OCI-M2 (cell line): ENCODE data around the gene HDHD5.

Experiments used
- DNase-seq: peaks from one replicate; lab custom pipeline; 2025; ENCODE audit not compliant: unreplicated experiment; lab: John Stamatoyannopoulos, UW

HDHD5 gene

DNA sequence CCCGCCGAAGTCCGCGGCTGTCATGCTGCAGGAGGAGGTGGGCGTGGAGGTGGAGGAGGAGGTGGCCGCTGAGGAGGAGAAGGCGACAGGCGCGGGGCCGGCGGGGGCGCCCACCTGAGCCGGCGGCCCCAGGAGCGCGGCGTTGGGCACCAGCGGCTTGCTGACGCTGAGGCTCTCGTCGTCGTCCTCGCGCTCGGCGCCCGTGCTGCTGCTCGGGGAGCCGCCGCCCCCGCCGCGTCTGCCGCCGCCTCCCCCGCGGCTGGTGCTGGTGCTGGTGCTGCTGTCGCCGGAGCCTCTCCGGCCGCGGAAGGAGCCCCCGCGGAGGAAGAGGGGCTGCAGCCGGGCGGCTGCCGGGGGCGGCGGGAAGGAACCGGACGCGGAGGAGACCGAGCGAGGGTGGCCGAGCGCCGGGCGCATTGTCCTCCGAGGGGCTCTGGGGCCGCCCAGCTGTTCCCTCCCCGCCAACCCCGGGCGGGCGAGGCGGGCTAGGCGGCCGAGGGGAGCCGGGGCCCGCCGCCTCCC is 38.3 kb downstream of the HDHD5 start:
- no peak for DNase-seq

DNA sequence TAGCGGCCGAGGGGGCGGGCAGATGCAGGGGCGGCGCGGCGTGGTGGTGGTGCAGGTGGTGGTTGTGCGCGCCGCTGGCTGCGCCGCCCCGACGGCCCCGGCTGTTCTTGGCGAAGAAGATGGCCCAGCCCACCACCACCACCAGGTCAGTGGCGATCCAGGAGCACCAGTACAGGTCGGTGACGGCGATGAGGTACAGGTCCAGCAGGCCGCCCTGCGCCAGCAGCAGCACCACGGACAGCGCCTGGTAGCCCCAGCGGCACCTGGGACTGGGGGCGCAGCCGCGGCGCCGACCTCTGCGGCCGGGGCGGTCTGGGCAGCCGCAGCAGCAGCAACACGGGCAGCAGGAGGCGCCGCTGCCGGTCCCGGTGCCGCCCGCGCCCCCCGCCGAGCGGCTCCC is 38.8 kb downstream of the HDHD5 start:
- DNase-seq = no peak

DNA sequence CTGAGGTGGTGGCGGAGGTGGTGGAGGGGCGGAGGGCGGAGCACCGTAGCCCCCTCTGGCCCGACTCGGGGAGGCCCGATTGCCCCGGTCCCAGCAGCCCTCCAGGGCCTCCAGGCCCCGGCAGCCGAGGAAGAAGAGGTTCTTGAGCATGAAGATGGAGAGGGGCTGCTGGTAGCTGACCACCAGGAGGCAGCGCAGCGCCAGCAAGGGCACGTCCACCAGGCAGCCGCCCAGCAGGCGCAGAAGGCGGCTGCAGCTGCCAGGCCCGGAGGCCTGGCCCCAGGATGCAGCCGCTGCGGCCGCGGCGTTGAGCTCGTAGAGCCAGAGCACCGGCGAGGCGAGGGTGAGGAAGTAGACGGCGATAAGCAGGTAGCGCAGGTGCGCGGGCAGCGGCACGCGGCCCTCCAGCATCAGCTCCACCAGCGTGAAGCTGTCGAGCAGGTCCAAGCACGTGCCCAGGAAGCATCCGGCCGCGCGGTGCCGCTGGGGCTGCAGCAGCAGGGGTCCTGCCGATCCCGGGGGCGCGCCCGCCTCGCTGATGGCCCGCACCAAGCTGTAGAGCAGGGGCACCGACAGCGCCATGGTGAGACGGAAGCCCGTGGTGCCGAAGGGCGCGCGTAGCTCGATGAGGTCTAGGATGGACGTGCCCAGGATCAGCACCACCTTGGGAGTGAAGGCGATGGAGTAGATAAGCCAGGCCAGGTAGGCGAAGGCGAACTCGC is 39.4 kb downstream of the HDHD5 start:
- no peak for DNase-seq

DNA sequence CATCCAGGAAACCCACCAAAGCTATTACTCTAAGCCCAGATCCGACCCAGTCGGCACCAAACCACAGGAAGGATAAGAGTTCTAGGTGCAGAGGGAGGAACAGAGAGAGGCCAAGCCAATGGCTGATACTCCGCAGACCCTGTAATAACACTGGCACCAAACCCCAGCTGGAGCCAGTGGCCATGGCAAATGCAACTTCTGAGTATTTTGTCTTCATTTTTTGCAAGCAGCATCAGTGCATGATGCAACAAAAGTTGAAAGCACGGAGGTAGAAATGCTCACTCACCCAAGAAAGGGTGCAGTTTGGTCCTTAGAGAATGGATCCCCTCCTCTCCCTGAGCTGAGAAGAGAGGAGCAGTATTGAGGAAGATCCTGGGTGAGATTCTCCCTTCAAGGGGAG is 40.7 kb downstream of the HDHD5 start:
- DNase-seq = no peak

DNA sequence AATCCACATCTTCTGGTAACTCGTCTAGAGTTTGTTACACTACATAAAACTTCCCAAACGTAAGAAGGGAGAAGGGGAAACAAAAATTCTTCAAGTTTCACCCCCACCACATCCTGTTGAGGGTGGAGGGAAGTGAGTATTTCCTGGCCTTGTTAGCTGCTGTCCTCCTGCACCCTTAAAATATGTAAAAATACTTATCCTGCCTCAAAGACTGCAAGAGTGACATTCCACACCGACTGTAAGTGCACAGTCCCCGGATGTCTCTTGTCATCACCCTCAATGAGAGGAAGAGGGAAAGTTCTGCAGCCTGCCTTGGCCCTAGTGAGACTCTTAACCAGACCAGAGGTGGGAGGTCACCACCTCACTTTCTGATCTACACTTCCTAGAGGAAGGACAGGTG is 41.2 kb downstream of the HDHD5 start:
- no peak for DNase-seq

DNA sequence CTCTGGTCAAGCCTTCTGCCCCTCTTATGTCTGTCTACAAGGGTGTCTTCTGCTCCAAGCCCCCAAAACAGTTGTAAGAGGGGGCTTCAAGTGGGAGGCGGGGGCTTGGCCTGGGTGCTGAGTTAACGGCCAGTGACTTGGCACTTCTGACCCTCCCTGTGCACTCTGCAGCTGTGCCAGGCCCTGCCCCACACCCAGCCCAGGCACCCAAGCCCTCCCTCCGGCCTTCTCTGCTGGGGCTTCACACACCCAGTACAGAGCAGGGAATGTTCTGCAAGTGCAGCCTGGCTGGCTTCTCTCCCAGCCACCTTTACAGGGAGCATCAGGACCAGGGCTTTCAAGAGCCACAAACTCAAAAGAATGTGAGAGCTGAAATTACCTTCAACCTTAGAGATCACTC is 41.7 kb downstream of the HDHD5 start:
- DNase-seq = no peak

DNA sequence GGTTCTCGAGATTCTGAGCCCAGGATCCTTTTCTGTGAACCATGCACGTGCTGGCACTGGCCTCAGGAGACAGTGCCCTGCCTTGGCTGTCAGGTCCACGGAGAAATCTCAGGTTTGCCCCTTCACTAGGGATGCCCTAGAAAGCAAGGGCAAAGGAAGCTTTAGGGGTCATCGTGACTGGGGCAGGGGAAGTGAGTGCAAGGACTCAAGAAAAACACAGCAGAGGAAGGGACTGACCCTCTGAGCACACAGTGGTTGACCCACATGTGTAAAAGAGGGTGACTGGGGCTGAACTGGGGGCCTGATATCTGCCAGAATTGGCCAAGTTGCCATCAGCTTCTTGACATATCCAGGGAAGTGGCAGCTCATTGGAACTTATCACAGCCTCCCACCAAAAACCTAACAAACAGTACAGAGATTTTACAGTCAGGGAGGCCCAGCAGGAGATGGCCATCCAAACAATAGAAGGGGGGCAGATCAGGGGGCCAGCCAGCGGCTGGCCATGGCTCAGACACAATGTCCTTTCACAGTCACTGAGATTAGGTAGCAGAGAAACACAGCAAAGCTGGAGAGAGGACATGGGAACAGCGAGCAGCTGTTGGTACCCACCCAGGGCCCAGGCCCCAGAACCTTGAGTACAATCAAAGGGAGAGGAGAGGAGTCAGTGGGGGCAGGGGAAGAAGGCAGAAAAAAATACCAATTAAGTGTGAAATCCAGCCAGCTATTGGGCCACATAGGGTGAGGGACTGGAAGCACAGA is 42.3 kb downstream of the HDHD5 start:
- DNase-seq = no peak

DNA sequence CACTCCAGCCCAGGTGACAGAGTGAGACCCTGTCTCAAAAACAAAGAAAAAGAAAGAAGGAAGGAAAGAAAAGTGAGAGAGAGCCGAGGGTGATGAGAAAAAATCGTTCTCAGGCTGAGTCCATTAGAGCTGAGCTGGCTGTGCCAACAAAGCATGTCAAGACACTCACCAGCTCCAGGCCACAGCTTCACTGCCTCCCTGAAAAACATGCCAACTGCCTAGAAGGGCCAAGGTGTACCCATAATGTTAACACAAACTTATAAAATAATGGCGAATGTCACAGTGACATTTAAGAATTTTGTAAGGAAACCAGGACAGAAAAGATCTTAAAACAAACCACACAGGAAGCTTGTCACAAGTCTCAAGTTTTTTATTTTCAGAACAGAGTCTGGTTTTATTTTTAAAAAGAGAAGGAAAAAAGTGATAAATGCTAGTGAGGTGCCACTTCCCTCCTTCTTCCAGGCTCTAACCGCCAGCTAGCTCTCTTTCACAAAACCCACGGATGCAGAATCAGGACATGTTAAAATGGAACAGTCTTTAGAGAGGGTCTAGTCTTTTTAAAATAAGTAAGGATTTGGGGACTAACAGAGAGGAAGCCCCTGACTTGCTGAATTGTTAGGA is 43.0 kb downstream of the HDHD5 start:
- DNase-seq = no peak

DNA sequence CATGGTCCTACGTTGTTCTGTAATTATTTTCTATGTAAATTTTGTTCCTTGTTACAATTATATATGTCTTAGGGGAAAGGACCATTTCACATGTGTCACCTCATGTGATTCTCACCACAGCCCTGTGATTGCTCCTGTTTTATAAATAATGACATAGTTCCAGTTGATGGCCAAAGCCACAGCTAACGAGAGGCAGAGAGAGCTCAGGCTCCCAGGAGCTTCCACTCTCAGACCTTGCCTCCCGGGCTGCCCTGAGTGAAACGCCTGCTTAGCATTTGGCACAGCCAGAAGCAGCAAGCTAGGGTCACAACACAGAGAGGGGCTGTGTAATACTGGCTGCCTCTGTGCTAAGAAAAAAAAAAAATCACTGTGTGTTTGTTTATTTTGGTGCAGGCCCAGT is 43.8 kb downstream of the HDHD5 start:
- no peak for DNase-seq

DNA sequence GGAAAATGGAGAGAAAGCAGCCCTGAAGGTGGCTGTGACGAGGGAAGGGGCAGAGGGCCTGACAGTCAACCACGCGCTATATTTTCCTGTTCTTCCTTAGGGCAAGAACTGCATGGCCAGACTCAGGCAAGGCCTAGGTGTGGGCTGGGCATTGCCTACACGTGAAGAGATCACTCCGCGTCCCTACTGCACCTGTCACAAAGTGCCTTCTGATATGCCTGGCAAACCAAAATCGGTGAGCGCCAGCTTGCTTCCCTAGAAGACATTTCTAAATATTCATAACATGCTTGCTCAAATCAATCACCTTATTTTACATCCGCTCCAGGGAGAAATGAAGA is 44.2 kb downstream of the HDHD5 start:
- no peak for DNase-seq

DNA sequence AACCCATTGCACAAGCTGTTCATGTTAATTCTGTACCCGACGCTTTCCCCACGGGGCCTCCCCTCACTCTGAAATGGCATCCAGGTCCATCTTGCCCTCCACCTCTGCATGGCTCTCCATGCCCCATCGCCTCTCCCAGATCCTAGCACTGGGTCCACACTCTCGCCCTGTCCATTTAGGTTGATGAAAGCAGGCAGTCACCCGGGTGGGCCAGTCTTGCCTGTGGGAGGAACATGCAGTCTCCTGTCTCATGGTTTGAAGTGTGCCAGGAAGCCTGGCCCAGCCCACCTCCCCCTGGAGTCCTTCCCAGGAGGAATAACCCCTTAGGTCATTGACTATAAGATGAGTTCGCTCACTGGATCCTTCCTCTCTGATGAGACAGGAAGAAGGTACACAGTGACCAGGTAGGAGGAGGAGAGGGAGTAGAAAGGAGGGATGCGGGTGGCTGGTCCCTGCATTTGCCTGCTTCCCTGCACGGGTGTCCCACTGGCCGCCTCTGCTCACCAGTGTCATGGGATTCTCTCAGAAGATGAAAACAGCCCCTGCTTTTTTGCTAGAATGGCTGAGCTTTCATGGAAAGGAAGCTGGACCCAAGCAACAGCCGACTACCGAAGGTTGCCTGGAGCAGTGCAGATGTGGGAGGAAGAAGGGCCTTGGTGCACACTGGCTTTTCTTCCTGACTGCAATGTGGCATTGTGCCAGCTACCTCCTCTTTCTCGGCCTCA is 44.7 kb downstream of the HDHD5 start:
- DNase-seq = no peak

DNA sequence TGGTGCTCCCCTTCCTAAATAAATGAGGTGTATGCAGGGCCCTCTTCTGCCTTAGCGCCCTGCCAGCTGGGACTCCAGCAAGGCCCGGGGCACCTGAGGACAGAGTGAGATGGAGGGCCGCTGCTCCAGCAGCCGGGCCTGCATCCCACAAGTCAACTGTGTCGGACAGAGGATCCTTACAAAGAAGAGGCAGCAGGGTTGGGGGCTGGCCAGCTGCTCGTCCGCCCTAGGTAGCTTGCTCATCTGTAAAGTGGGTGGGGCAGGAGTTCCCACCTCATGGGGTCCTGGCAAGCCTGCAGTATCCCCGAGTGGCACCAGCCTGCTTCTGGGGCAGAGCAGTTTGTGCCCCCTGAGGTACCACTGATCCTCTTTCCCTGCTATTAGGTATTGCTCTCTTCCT is 45.5 kb downstream of the HDHD5 start:
- no peak for DNase-seq

DNA sequence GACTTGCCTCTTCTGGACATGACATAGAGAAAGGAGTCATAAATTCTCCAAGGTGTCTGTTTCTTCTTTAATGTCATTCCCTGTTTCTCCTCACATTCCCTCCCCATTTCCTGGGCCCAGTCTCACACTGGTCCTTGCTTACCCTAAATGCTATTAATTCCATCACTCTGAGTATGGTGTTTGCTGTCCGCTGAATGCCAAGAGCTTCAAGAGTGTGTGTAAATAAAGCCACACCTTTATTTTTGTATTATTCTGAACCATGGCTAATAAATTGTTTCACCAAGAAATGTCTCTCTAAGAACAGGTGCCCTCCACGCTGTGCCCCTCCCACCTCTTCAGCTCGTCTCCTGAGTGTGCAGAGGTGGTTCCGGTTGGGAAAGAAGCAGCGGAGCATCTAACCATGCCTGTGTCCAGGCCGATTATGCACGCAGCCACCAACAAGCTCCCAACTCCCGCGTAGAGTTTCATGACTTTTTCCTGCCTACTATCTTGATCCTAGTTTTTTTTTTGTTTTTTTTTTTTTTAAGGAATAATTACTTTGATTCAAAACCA is 46.5 kb downstream of the HDHD5 start:
- no peak for DNase-seq

DNA sequence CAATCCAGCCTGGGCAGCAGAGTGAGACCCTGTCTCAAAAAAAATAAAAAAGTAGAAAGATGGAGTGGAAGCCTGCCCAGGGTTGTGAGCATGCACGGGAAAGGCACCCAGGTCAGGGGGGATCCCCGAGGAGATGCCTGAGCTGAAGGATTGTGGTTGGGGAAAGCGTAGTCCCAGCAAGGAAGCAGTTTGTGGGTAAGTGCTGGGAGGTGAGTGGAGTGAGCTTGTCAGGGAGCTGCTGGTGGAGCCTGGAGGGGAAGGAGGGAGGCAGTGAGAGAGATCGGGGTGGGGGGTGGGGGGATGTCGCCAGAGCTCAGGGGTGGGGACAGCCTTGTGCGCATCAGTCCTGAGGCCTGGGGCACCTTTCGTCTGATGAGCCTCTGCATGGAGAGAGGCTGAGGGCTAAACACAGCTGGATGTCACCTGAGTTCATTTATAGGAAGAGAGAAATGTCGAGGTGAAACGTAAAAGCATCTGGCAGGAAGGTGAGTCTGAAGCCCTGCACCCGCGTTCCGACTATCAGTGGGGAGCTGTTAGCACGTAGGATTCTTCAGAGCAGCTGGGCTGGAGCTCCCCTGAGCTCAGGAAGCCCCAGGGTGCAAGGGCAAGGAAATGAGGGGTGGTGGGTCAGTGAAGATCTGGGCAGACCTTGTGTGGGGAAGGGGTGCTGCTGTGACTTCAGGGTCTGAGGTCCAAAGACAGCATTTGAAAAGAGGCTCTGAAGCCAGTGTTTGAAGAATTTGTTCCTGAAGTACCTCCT is 48.1 kb downstream of the HDHD5 start:
- no peak for DNase-seq

DNA sequence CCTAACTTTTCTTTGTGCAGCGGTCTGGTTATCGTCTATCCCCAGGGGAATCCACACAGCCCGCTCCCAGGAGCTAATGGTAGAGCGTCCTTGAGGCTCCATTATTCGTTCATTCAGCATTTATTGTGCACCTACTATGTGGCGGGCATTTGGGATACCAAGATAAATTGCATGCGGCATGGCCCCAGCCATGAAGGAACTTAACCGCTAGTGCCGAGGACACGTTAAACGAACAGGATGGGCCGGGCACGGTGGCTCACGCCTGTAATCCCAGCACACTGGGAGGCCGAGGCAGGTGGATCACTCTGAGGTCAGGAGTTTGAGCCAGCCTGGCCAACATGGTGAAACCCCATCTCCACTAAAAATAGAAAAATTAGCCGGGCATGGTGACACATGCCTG is 49.1 kb downstream of the HDHD5 start:
- DNase-seq = no peak

DNA sequence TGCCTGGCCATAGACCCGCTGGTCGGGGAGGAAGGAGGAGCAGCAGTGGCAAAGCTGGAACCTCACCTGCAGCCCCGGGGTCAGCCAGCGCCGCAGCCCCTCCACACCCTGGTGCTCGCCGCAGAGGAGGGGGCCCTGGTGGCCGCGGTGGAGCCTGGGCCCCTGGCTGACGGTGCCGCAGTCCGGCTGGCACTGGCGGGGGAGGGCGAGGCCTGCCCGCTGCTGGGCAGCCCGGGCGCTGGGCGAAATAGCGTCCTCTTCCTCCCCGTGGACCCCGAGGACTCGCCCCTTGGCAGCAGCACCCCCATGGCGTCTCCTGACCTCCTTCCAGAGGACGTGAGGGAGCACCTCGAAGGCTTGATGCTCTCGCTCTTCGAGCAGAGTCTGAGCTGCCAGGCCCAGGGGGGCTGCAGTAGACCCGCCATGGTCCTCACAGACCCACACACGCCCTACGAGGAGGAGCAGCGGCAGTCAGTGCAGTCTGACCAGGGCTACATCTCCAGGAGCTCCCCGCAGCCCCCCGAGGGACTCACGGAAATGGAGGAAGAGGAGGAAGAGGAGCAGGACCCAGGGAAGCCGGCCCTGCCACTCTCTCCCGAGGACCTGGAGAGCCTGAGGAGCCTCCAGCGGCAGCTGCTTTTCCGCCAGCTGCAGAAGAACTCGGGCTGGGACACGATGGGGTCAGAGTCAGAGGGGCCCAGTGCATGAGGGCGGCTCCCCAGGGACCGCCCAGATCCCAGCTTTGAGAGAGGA is 49.8 kb downstream of the HDHD5 start:
- no peak for DNase-seq

DNA sequence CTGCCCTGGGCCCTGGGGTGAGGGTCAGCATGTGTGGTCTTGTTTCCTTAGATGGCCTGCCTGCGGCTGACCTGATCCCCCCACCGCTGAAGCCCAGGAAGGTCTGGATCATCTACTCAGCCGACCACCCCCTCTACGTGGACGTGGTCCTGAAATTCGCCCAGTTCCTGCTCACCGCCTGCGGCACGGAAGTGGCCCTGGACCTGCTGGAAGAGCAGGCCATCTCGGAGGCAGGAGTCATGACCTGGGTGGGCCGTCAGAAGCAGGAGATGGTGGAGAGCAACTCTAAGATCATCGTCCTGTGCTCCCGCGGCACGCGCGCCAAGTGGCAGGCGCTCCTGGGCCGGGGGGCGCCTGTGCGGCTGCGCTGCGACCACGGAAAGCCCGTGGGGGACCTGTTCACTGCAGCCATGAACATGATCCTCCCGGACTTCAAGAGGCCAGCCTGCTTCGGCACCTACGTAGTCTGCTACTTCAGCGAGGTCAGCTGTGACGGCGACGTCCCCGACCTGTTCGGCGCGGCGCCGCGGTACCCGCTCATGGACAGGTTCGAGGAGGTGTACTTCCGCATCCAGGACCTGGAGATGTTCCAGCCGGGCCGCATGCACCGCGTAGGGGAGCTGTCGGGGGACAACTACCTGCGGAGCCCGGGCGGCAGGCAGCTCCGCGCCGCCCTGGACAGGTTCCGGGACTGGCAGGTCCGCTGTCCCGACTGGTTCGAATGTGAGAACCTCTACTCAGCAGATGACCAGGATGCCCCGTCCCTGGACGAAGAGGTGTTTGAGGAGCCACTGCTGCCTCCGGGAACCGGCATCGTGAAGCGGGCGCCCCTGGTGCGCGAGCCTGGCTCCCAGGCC is 50.6 kb downstream of the HDHD5 start:
- no peak for DNase-seq

DNA sequence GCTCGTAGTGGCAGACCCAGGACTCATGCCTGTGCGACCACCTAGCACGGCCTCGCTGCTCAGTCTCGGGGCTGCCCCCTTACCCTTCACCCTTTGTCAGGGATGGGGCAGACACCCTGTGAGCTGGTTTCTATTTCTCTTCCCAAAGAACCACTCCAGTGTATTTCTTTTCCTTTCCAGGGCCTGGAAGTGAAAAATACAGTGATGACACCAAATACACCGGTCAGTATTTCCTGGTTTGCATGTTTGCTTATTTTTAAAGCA is 51.6 kb downstream of the HDHD5 start:
- no peak for DNase-seq
